HG03571 (cell line): ENCODE results near the gene TYK2.
"Not testable (repeated sequence)": the region's sequence is repeated elsewhere in the genome, so short reads cannot be mapped to it uniquely, and the experiment has no call there.

Experiments
- ATAC-seq: cut with Tn5 transposase; IDR thresholded peaks from one replicate; pipeline ENCODE4 v1.9.1; 2021; ENCODE audit not compliant: unreplicated experiment

The TYK2 gene

GRCh38 chr19:10378124-10378523 is 2.2 kb downstream of the TYK2 start:
- ATAC-seq: no peak

DNA sequence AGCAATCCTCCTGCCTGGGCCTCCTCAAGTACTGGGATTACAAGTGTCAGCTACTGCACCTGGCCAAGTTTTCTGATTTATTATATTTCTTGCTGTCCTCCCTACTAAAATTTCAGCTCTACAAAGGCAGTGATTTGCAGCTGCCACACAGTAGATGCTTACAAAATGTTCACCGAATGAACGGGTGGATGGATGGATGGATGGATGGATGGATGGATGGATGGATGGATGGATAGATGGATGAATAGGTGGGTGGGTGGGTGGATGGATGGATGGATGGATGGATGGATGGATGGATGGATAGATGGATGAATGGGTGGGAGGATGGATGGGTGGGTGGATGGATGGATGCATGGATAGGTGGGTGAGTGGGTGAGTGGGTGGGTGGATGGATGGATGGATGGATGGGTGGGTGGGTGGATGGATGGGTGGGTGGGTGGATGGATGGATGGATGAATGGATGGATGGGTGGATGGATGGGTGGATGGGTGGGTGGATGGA is 3.2 kb downstream of the TYK2 start:
- ATAC-seq: not testable (repeated sequence)

DNA sequence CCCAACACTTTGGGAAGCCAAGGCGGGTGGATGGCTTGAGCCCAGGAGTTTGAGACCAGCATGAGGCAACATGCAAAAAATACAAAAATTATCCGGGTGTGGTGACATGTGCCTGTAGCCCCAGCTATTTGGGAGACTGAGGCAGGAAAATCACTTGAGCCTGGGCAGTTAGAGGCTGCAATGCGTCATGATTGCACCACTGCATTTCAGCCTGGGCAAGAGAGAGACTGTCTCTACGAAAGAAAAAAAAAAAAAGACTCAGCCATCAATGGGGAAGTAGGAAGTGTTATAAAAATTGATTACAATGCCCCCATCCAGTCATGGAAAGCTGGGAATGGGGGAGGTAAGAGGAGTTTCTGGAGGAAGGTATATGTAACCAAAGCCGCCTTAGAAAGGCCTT is 5.4 kb downstream of the TYK2 start:
- ATAC-seq: no peak

DNA sequence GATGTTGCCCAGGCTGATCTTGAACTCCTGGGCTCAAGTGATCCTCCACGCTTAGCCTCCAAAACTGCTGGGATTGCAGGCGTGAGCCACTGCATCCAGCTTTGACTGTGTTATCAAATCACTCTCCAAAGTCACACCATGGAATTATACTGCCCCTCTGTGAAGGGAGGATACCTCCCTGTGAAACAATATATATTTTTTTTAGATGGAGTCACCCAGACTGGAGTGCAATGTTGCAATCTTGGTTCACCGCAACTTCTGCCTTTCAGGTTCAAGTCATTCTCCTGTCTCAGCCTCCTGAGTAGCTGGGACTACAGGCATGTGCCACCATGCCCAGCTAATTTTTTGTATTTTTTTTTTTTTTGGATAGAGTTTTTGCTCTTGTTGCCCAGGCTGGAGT is 7.7 kb downstream of the TYK2 start:
- no peak for ATAC-seq

DNA sequence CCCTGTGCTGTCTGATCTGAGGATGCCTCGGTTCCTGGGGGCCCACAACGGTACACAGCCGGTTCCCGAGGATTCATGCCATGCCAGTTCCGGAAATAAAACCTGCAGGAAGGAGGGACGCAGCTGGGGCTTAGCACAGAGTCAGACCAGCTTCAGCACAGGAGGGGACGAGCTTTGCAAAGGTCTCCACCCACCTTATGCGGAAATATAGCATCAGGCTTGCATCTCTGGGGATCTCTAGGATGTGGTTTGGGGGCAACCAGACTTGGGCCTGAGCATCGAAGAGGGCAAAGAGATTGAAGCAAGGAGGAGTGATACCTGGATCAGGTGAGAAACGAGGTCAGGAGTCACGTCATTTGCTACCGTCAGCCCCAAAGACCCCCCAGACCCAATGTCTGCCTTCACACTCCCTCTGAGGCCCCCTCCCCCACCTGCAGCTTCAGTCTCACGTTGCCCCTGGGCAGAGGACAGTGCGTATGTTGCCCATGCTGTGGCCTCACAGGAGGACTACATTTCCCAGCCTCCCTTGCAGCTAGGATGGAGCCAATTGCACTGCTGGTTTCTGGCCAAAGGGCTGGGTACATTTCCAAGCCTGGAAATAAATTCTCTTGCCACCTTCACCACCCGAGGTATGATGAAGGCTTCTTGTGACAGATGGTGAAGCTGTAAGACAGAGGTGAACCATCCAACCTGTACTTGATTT is 12.1 kb downstream of the TYK2 start:
- ATAC-seq: no peak

- not testable (repeated sequence) for ATAC-seq
Measured at GRCh38 chr19:10366950-10367512, 13.3 kb downstream of the TYK2 start.

GRCh38 chr19:10365518-10365917 is 14.9 kb downstream of the TYK2 start:
- ATAC-seq: no peak

DNA sequence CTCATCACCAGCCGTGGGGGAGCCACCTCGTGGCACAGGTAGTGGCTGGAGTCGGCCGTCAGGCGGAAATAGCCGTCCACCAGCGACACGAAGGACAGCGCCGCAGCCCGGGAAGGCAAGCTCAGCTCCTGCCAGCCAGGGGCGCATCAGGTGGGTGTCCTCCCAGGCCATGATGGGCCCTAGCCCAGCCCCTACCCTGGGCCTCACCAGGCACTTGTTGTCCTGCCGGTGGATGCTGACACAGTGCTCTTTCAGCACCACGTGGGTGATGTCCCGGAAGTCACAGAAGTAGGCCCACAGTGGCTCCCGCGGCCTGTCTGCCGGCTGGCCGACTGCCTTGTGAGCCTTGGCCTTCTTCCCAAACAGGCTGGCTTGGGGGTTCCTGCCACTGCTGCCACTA is 15.7 kb downstream of the TYK2 start:
- ATAC-seq: no peak

DNA sequence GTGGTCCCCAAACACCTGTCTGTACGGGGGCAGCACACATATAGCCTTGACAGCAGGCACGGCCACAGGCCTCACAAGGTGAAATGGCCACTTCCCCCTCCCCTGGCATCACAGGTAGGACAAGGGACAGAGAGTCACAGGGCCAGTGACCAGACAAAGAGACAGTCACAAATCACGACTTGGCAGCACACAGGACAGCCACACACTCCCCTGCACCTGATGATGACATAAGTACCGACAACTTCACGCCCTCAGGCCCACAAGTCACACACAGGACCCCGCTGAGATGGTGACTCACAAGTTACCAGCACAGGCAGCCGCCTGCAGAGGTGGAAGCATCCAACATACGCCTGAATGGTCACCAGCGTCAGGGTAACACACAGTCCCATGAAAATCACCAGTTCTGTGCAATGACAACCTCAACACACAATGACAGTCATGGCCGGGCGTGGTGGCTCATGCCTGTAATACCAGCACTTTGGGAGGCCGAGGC is 16.5 kb downstream of the TYK2 start:
- ATAC-seq: no peak

GRCh38 chr19:10362259-10362658 is 18.1 kb downstream of the TYK2 start:
- no peak for ATAC-seq

DNA sequence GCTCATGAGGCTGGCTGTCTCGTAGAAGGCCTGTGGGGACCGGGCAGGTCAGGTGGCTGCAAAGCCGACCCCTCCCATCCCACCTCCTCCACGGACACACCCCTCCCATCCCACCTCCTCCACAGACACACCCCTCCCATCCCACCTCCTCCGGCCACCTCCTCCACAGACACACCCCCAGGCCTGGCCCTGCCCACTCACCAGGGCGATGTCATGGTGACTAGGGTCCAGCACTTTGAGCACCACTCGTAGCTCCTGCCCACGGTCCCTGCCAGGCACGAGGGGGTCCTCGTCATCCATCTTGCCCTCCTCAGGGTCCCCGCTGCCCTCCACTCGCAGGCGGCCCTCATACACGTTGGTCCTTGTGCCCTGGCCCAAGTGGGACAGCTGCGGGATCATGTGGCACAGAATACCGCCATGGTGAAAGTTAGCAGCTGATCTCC is 18.8 kb downstream of the TYK2 start:
- no peak for ATAC-seq

DNA sequence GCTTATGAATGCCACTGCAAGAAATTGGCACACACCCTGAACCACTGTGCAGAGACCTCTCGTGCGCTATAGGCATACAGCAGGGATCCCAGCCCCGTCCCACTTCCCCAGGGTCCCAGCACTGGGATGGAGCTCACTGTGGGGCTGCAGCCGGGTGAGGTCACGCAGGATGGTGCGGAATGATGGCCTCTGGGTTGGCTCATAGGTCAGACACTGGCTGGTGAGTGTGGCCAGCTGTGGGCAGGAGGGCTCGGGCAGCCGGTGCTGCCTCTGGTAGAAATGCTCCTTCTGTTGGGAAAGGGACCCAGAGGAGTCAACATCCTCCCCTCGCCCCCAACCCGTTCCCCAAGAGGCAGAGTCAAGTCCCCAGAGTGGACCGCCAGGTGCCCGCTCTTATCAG is 23.9 kb downstream of the TYK2 start:
- no peak for ATAC-seq

DNA sequence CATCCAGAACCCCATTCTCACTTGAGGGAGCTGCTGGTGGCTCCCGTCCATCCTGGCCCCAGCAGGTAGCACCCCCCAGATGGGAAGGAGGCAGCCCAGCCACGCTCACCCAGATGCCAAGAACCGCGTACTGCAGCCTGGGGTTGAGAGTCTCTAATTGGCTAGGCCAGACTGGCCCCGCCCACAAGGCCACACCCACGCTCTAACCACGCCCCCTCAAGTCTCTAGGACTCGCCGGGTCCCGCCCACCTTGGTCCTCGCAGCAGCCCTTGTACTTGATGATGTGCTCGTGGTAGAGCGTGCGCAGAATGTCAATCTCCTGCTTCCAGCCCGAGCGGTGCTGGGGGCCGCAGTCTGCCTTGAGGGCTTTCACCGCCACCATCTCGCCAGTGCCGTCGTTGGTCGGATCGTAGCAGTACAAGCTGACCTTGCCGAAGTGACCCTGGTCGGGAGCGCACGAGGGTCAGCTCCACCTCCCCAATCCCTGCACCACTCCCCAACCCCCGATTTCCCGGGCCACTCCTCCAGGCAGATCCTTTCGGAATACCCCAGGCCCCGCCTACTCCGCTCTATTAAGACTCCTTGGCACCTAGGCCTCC is 26.5 kb downstream of the TYK2 start:
- no peak for ATAC-seq

DNA sequence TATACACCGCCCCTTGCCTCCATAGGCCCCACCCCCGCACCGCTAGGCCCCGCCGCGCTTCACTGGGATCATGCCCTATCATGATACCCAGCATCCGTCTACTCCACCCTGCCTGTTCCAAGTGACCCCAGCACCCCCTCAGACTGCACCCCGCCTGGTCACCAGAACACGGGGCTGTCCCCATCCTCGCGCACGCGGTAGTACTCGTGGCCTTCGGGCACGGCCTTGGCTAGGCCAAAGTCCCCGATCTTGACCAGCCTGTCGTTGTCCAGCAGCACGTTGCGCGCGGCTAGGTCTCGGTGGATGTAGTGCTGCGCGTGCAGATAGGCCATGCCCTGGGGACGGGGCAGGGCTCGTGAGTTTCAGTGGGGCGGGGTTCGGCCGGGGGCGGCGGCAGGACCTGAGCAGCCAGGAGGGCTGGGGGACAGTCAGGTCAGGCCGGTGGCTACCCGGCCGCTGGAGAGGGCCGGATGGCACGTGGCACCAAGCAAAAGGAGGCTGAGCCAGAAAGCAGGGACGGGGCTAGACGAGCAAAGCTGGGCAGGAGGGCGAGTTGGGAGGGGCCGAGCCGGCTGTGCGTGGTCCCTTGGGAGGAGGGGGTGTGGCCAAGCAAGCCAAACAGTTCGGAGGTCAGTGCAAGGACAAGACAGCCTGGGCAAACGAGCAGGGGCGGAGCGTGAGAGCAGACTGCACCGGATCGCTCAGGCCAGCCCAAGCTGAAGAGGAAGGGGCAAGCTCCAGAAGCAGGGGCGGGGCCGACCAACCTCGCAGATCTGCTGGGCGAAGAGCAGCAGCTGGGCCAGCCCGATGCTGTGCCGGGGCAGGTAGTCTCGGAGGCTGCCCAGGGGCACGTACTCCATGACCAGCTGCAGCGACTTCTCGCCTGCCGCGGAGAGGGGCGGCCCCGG is 27.4 kb downstream of the TYK2 start:
- ATAC-seq: no peak

GRCh38 chr19:10346509-10346908 is 33.9 kb downstream of the TYK2 start:
- no peak for ATAC-seq

DNA sequence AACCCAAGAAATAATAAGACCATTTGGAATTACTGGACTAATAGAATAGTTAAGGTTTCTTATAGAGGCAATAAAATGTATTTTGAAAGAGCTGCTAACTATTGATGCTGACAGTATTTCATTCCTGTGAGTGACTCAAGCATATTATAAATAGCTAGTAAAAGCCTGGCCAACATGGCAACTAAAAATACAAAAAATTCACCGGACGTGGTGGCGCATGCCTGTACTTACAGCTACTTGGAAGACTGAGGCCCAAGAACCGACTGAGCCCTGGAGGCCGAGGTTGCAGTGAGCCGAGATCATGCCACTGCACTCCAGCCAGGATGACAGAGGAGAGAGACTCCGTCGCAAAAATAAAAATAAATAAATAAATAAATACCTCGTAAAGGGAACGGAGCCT is 35.6 kb downstream of the TYK2 start:
- no peak for ATAC-seq

DNA sequence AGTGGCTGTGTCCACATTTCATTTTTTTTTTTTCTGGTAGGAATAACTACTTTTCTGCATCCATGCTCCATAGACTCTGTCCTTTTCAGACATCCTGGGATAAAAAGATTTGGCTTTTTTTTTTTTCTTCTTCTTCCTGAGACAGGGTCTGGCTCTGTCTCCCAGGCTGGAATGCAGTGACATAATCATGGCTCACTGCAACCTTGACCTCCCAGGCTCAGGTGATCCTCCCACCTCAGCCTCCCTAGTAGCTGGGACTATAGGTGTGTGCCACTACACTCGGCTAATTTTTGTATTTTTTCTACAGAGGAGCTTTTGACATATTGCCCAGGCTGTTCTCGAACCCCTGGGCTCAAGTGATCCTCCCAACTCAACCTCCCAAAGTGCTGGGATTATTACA is 36.9 kb downstream of the TYK2 start:
- no peak for ATAC-seq

GRCh38 chr19:10339977-10340376 is 40.4 kb downstream of the TYK2 start:
- no peak for ATAC-seq

DNA sequence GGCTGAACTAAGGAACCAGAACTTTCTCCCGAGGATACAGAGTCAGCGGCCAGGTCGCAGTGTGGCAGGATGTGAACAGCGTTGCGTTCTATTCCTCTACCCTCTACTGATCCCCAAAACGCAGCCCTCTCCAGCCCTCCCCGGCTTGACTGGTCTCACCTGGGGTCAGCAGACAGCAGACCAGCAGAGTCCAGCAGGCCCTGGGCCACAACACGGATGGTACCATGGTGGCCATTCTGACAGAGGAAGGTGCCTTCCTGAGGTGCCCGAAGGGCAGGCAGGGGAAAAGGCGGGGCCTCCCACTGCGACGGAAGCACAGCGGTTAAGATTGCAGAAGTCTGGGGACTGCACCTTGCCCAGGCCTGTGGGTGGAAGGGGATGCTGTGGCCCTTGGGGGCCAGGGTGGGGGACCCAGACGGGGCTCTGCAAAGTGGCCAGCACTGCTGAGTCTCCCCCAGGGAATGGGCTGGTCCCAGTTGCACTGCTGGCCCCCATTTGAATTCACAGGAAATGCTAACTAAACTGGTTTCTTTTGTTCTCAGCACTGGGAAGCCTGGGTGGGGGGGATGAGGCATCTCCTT is 40.9 kb downstream of the TYK2 start, which contains the start of gene ICAM3:
Gene ICAM3, minus strand, starts transcription at position 245 of the 581 bp plus-strand sequence. Its CDS starts 10 bp downstream, at position 235.
- peak; percentile 64 for ATAC-seq

- no peak for ATAC-seq
Measured at GRCh38 chr19:10338940-10339339, 41.4 kb downstream of the TYK2 start.

DNA sequence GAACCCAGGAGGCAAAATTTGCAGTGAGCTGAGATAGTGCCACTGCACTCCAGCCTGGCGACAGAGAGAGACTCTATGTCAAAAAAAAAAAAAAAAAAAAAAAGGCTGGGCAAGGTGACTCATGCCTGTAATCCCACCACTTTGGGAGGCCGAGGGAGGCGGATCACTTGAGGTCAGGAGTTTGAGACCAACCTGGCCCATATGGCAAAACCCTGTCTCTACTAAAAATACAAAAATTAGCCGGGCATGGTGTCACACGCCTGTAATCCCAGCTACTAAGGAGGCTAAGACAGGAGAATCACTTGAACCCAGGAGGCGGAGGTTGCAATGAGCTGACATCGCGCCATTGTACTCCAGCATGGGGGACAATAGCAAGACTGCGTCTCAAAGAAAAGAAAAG is 43.6 kb downstream of the TYK2 start:
- not testable (repeated sequence) for ATAC-seq
